A673 (cell line): ENCODE results near the gene SHISA5. TPM values are rescaled to one million over a fixed set of nuclear protein-coding genes. Genes with fewer than 3 reads are reported as not detected.
A peak's percentile ranks its signal among the peaks of the same experiment; 100 is the strongest.

Source experiments
- BruUV-seq: library from RNA; stranded (reverse); fragments of 400-500 nt; replicated peaks from 2 replicates; lab custom pipeline; 2021; lab: Mats Ljungman, UMichigan
- CTCF ChIA-PET: fragments of 300-600 bp; sonication (Branson Sonifier 250); formaldehyde crosslinking; loops from one replicate; lab custom pipeline; 2022; ENCODE audit warnings: antibody characterized with exemption; lab: Charles Lee
- POLR2A ChIA-PET: fragments of 300-600 bp; sonication (Branson Sonifier 250); formaldehyde crosslinking; loops from one replicate; lab custom pipeline; 2022; ENCODE audit warnings: antibody characterized with exemption; ENCODE audit not compliant: low non-redundant PET; lab: Charles Lee
- DNase-seq: peaks from one replicate; pipeline ENCODE4 v3.0.0-alpha.2; 2015; ENCODE audit warnings: low spot score
- H3K27ac ChIP-seq: fragments of 200-600 bp; sonication (generic); 2 replicates; pipeline ENCODE4 v1.5.1; 2016; ENCODE audit warnings: mixed run types, low read depth, mild to moderate bottlenecking, mixed read lengths, antibody characterized with exemption, low read length; ENCODE audit not compliant: poor library complexity, severe bottlenecking
- H3K27me3 ChIP-seq: fragments of 200-600 bp; sonication (generic); replicated peaks from 2 replicates; pipeline ENCODE4 v1.6.1; 2017; ENCODE audit warnings: mixed run types, low read depth, mild to moderate bottlenecking, mixed read lengths, antibody characterized with exemption, low read length; ENCODE audit not compliant: insufficient read depth, poor library complexity
- H3K36me3 ChIP-seq: fragments of 200-600 bp; sonication (generic); 2 replicates; pipeline ENCODE4 v1.6.1; 2016; ENCODE audit warnings: mixed run types, mild to moderate bottlenecking, mixed read lengths, antibody characterized with exemption, low read length; ENCODE audit not compliant: insufficient read depth, poor library complexity, severe bottlenecking
- H3K4me1 ChIP-seq: fragments of 200-600 bp; sonication (generic); 2 replicates; pipeline ENCODE4 v1.6.1; 2017; ENCODE audit warnings: mixed run types, mild to moderate bottlenecking, mixed read lengths, antibody characterized with exemption, low read length; ENCODE audit not compliant: insufficient read depth, poor library complexity, severe bottlenecking
- H3K4me3 ChIP-seq: fragments of 200-600 bp; sonication (generic); 2 replicates; pipeline ENCODE4 v1.5.1; 2016; ENCODE audit warnings: low read depth, mixed run types, mild to moderate bottlenecking, mixed read lengths, low read length; ENCODE audit not compliant: poor library complexity, severe bottlenecking
- H3K9me3 ChIP-seq: fragments of 200-600 bp; sonication (generic); 2 replicates; pipeline ENCODE4 v1.6.1; 2016; ENCODE audit warnings: mixed run types, low read depth, mild to moderate bottlenecking, mixed read lengths, antibody characterized with exemption, low read length; ENCODE audit not compliant: poor library complexity, severe bottlenecking
- CTCF ChIP-seq: fragments of 300-800, 200-600 bp; sonication (generic); conservative IDR thresholded peaks from 2 replicates; pipeline ENCODE4 v1.5.1; 2017; ENCODE audit warnings: low read depth, mild to moderate bottlenecking, antibody characterized with exemption, low read length, moderate library complexity, mixed read lengths
- EZH2 ChIP-seq: fragments of 200-600 bp; sonication (generic); IDR thresholded peaks from 2 replicates; pipeline ENCODE4 v1.6.1; 2017; ENCODE audit warnings: borderline replicate concordance, low read depth, mild to moderate bottlenecking, mixed read lengths, antibody characterized with exemption, low read length; ENCODE audit not compliant: poor library complexity, severe bottlenecking
- intact Hi-C: fragments of 100-400 bp; cut with micrococcal nuclease; formaldehyde crosslinking; loops from one replicate; pipeline ENCODE4 v1.10.0; 2022; ENCODE audit not compliant: unreplicated experiment
- total RNA-seq: library from RNA; stranded (reverse); gene quantifications from 2 replicates; pipeline ENCODE4 v1.2.3, GENCODE V29; 2021

Gene SHISA5
- total RNA-seq, 1 experiment from 2014 or later, result 61.8 TPM

- no peak for TF ChIP-seq CTCF
- TF ChIP-seq EZH2, result no peak
- Histone ChIP-seq H3K27ac (no peak overlapping the region), H3K9me3 (no peaks in the 10 kb centered on the region), H3K36me3 (no peaks in the 10 kb centered on the region), H3K4me3 (no peak overlapping the region), H3K4me1 (peaks cover 7% of the 10 kb centered on the region), H3K27me3 (no peaks in the 10 kb centered on the region)
- ChIA-PET CTCF (no interaction called here), POLR2A (no interaction called here)
- intact Hi-C loops, result loop anchor here (5.0 kb wide), 1 partner anchor 158 kb away; no protein-coding TSS in a partner anchor
- no TSS peak for BruUV-seq
- no peak for DNase-seq
These were observed 73.3 kb downstream of the SHISA5 start for GRCh38 chr3:48430708-48431101.

GRCh38 chr3:48429960-48430707, 73.8 kb downstream of the SHISA5 start, which contains the start of gene PLXNB1:
PLXNB1 (minus strand) TSS chr3:48430086; CDS start chr3:48424611, 5,475 bp downstream.
- H3K36me3 ChIP-seq, result no peaks in the 10 kb centered on the region
- H3K9me3 ChIP-seq, result no peaks in the 10 kb centered on the region
- no TSS peak for BruUV-seq
- peak within 1 kb of the TSS; percentile 77 for H3K27ac ChIP-seq
- ChIA-PET POLR2A (no interaction called here), CTCF (no interaction called here)
- H3K27me3 ChIP-seq, result no peaks in the 10 kb centered on the region
- H3K4me3 ChIP-seq, result peak within 1 kb of the TSS; percentile 62
- TF ChIP-seq CTCF, result no peak
- intact Hi-C loops, result loop anchor here (5.0 kb wide), 1 partner anchor 158 kb away; no protein-coding TSS in a partner anchor
- peak; percentile 40 for DNase-seq
- H3K4me1 ChIP-seq, result peaks cover 7% of the 10 kb centered on the region

GRCh38 chr3:48429317-48429959, 74.5 kb downstream of the SHISA5 start:
- peak overlapping the region; percentile 77 for H3K27ac ChIP-seq
- H3K9me3 ChIP-seq, result no peaks in the 10 kb centered on the region
- ChIA-PET POLR2A (no interaction called here), CTCF (no interaction called here)
- H3K4me3 ChIP-seq, result peak overlapping the region; percentile 62
- no TSS peak for BruUV-seq
- H3K27me3 ChIP-seq, result no peaks in the 10 kb centered on the region
- DNase-seq, result peak; percentile 42
- H3K4me1 ChIP-seq, result peaks cover 7% of the 10 kb centered on the region
- intact Hi-C loops, result no loop called here
- no peak for TF ChIP-seq EZH2
- no peak for TF ChIP-seq CTCF
- no peaks in the 10 kb centered on the region for H3K36me3 ChIP-seq
